GM12891 (cell line): ENCODE results near the gene EVC2. TPM values are rescaled to one million over a fixed set of nuclear protein-coding genes. Genes with fewer than 3 reads are reported as not detected.

Experiments
- DNase-seq: peaks from one replicate; pipeline ENCODE4 v3.0.0; 2011; ENCODE audit warnings: low spot score; ENCODE audit not compliant: insufficient read length
- FAIRE-seq: peaks from 2 replicates; lab custom pipeline; 2011; peaks lifted over from hg19 to GRCh38; lab: Jason Lieb, UNC
- PAX5 ChIP-seq: IDR thresholded peaks from 2 replicates; pipeline ENCODE4 v1.6.1; 2011; ENCODE audit warnings: low read length, moderate library complexity, mild to moderate bottlenecking; ENCODE audit not compliant: insufficient read depth, severe bottlenecking
- POLR2A ChIP-seq: IDR thresholded peaks from 2 replicates; pipeline ENCODE4 v1.6.1; 2011; ENCODE audit warnings: low read depth, low read length, control low read depth
- POLR2AphosphoS5 ChIP-seq: IDR thresholded peaks from 2 replicates; pipeline ENCODE4 v1.6.1; 2011; ENCODE audit warnings: low read depth, low read length, control low read depth
- POU2F2 ChIP-seq: IDR thresholded peaks from 2 replicates; pipeline ENCODE4 v1.6.1; 2011; ENCODE audit warnings: low read depth, mild to moderate bottlenecking, control low read depth, low read length, moderate library complexity
- SPI1 ChIP-seq: IDR thresholded peaks from 2 replicates; pipeline ENCODE4 v1.6.1; 2011; ENCODE audit warnings: low read depth, low read length, control low read depth
- TAF1 ChIP-seq: IDR thresholded peaks from 2 replicates; pipeline ENCODE4 v1.6.1; 2011; ENCODE audit warnings: low read depth, low read length, control low read depth
- polyA plus RNA-seq: library from polyadenylated mRNA; unstranded; fragments of >200 nt; gene quantifications from one replicate; pipeline ENCODE4 v1.2.1, GENCODE V29; 2012; ENCODE audit warnings: low read depth, missing spikeins, inconsistent platforms; ENCODE audit not compliant: missing spikeins

EVC2 gene
- polyA plus RNA-seq: 1.2 TPM

- DNase-seq (peak; percentile 42), FAIRE-seq (no peak)
- TF ChIP-seq POLR2AphosphoS5 (no peak), POLR2A (no peak)
Measured at GRCh38 chr4:5708449-5709206, at the start of gene EVC2. Gene EVC2 (minus strand): TSS chr4:5708559. CDS start chr4:5708513, 46 bp downstream.

- DNase-seq (no peak), FAIRE-seq (no peak)
- TF ChIP-seq PAX5: no peak
- TF ChIP-seq POLR2A: no peak
- TF ChIP-seq POU2F2: no peak
- TF ChIP-seq TAF1: no peak
- TF ChIP-seq POLR2AphosphoS5: no peak
- TF ChIP-seq SPI1: no peak
Measured at GRCh38 chr4:5757954-5758353, 49.6 kb upstream of the EVC2 start.

GRCh38 chr4:5757536-5757935 lies 49.2 kb upstream of the EVC2 start:
- FAIRE-seq (no peak), DNase-seq (no peak)
- no peak for TF ChIP-seq PAX5
- no peak for TF ChIP-seq POLR2AphosphoS5
- TF ChIP-seq POLR2A: no peak
- no peak for TF ChIP-seq SPI1
- no peak for TF ChIP-seq TAF1
- TF ChIP-seq POU2F2: no peak

GRCh38 chr4:5757091-5757490 lies 48.7 kb upstream of the EVC2 start:
- DNase-seq: no peak
- FAIRE-seq: no peak
- TF ChIP-seq TAF1 (no peak), POU2F2 (no peak), SPI1 (no peak), PAX5 (no peak), POLR2A (no peak), POLR2AphosphoS5 (no peak)

GRCh38 chr4:5756271-5756670 lies 47.9 kb upstream of the EVC2 start:
- no peak for DNase-seq
- no peak for FAIRE-seq
- TF ChIP-seq POU2F2 (no peak), PAX5 (no peak), TAF1 (no peak), POLR2AphosphoS5 (no peak), POLR2A (no peak), SPI1 (no peak)

- FAIRE-seq (no peak), DNase-seq (no peak)
- TF ChIP-seq TAF1: no peak
- no peak for TF ChIP-seq POU2F2
- TF ChIP-seq POLR2A: no peak
- no peak for TF ChIP-seq PAX5
- no peak for TF ChIP-seq SPI1
- no peak for TF ChIP-seq POLR2AphosphoS5
Measured at GRCh38 chr4:5755679-5756078, 47.3 kb upstream of the EVC2 start.

- TF ChIP-seq SPI1: no peak
- TF ChIP-seq POU2F2: no peak
- no peak for TF ChIP-seq TAF1
- TF ChIP-seq PAX5: no peak
- no peak for TF ChIP-seq POLR2AphosphoS5
- no peak for TF ChIP-seq POLR2A
- DNase-seq (no peak), FAIRE-seq (no peak)
Measured at GRCh38 chr4:5755161-5755560, 46.8 kb upstream of the EVC2 start.

- DNase-seq (no peak), FAIRE-seq (no peak)
- TF ChIP-seq TAF1: no peak
- no peak for TF ChIP-seq POLR2A
- TF ChIP-seq SPI1: no peak
- TF ChIP-seq POLR2AphosphoS5: no peak
- no peak for TF ChIP-seq POU2F2
- no peak for TF ChIP-seq PAX5
Measured at GRCh38 chr4:5754529-5754881, 46.1 kb upstream of the EVC2 start.

- DNase-seq (no peak), FAIRE-seq (no peak)
- TF ChIP-seq TAF1 (no peak), PAX5 (no peak), POU2F2 (no peak), POLR2AphosphoS5 (no peak), SPI1 (no peak), POLR2A (no peak)
Measured at GRCh38 chr4:5753766-5754528, 45.6 kb upstream of the EVC2 start.

- TF ChIP-seq PAX5: no peak
- TF ChIP-seq POLR2A: no peak
- no peak for TF ChIP-seq SPI1
- TF ChIP-seq POLR2AphosphoS5: no peak
- TF ChIP-seq TAF1: no peak
- no peak for TF ChIP-seq POU2F2
- DNase-seq (no peak), FAIRE-seq (no peak)
Measured at GRCh38 chr4:5753366-5753765, 45.0 kb upstream of the EVC2 start.
